ENCODE measurements around the gene RNF43. TPM values are rescaled to one million over a fixed set of nuclear protein-coding genes. Genes with fewer than 3 reads are reported as not detected.

Gene RNF43
- total and polyA plus RNA-seq, 2 of the 13 experiments (the other 11 are each of a cell fraction or from before 2014, with no cell fraction given), result 31.0 to 53.4 TPM

DNA sequence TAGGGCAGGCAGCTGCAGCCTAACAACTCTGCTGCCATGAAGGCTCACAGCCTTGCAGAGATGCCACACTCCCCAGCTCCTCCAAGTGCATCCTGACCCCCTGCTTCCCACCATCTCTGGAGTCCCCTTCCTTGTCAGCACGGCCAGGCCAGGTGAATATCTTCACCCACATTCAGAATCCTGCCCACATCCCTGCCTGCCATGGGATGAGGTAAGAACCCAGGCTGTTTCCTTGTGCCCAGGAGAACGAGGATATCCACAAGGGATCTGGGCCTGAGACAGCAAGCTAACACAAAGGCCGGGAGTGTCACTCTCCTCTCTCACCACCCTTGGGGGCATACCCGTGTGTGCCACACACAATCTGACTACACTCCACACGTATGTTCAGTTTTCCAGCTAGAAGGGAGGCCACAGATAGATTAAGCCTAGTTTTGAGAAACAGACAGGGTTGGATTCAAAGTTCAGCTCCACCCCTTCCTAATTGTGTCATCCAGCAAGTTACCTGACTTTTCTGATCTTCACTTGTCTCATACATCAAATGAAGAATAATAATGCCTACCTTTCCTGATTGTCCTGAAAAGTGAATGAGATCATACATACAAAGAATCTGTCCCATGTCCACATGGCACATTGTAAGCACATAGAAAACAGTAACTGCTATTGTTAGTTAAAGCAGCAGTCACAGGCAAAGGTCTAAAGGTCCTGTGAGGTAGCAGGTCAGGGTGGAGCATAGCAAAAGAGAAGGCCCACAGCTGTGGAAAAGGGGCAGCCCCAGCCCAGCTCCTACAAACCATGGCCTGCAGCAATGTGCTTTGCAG lies 47.9 kb downstream of the RNF43 start (continued):
- TF ChIP-seq ZNF138 (CRISPR knock-in tag; IDR thresholded peaks at IDR 0.05; ENCODE audit: low read depth), result no peak
- TF ChIP-seq DDIT3 (CRISPR knock-in tag; IDR thresholded peaks at IDR 0.05), result no peak
- TF ChIP-seq, protein P1, sequence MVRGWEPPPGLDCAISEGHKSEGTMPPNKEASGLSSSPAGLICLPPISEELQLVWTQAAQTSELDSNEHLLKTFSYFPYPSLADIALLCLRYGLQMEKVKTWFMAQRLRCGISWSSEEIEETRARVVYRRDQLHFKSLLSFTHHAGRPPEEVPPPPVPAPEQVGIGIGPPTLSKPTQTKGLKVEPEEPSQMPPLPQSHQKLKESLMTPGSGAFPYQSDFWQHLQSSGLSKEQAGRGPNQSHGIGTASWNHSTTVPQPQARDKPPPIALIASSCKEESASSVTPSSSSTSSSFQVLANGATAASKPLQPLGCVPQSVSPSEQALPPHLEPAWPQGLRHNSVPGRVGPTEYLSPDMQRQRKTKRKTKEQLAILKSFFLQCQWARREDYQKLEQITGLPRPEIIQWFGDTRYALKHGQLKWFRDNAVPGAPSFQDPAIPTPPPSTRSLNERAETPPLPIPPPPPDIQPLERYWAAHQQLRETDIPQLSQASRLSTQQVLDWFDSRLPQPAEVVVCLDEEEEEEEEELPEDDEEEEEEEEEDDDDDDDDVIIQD (CRISPR knock-in tag; IDR thresholded peaks at IDR 0.05; ENCODE audit: low read depth), result no peak; the same call in 1 of the 2 replicates
- TF ChIP-seq, protein P2, sequence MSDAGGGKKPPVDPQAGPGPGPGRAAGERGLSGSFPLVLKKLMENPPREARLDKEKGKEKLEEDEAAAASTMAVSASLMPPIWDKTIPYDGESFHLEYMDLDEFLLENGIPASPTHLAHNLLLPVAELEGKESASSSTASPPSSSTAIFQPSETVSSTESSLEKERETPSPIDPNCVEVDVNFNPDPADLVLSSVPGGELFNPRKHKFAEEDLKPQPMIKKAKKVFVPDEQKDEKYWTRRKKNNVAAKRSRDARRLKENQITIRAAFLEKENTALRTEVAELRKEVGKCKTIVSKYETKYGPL (CRISPR knock-in tag; IDR thresholded peaks at IDR 0.05), result no peak
- peak; percentile 72; the same call in 2 of the 3 replicates for TF ChIP-seq MXI1 (IDR thresholded peaks at IDR 0.05; ENCODE audit: borderline replicate concordance, low read depth, low read length)
- TF ChIP-seq ATF1 (CRISPR knock-in tag; IDR thresholded peaks at IDR 0.05), result 0 out of 2 replicates have a peak, but pooled peaks have one; percentile 54
- TF ChIP-seq ZNF781 (CRISPR knock-in tag; IDR thresholded peaks at IDR 0.05; ENCODE audit: borderline replicate concordance, not compliant biosample characterization), result no peak
- no peak for TF ChIP-seq STAT5B (CRISPR knock-in tag; IDR thresholded peaks at IDR 0.05)
- TF ChIP-seq, protein P3, sequence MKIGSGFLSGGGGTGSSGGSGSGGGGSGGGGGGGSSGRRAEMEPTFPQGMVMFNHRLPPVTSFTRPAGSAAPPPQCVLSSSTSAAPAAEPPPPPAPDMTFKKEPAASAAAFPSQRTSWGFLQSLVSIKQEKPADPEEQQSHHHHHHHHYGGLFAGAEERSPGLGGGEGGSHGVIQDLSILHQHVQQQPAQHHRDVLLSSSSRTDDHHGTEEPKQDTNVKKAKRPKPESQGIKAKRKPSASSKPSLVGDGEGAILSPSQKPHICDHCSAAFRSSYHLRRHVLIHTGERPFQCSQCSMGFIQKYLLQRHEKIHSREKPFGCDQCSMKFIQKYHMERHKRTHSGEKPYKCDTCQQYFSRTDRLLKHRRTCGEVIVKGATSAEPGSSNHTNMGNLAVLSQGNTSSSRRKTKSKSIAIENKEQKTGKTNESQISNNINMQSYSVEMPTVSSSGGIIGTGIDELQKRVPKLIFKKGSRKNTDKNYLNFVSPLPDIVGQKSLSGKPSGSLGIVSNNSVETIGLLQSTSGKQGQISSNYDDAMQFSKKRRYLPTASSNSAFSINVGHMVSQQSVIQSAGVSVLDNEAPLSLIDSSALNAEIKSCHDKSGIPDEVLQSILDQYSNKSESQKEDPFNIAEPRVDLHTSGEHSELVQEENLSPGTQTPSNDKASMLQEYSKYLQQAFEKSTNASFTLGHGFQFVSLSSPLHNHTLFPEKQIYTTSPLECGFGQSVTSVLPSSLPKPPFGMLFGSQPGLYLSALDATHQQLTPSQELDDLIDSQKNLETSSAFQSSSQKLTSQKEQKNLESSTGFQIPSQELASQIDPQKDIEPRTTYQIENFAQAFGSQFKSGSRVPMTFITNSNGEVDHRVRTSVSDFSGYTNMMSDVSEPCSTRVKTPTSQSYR (CRISPR knock-in tag; IDR thresholded peaks at IDR 0.05; ENCODE audit: borderline replicate concordance), result no peak
- TF ChIP-seq SRSF4 (IDR thresholded peaks at IDR 0.05; ENCODE audit: low read depth, low read length, poor library complexity, severe bottlenecking), result no peak
- peak; percentile 77; the same call in 1 of the 2 replicates for TF ChIP-seq RXRA (CRISPR knock-in tag; IDR thresholded peaks at IDR 0.05)
- no peak for TF ChIP-seq ZNF232 (CRISPR knock-in tag; IDR thresholded peaks at IDR 0.05; ENCODE audit: borderline replicate concordance)
- TF ChIP-seq, protein P4, sequence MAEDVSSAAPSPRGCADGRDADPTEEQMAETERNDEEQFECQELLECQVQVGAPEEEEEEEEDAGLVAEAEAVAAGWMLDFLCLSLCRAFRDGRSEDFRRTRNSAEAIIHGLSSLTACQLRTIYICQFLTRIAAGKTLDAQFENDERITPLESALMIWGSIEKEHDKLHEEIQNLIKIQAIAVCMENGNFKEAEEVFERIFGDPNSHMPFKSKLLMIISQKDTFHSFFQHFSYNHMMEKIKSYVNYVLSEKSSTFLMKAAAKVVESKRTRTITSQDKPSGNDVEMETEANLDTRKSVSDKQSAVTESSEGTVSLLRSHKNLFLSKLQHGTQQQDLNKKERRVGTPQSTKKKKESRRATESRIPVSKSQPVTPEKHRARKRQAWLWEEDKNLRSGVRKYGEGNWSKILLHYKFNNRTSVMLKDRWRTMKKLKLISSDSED (CRISPR knock-in tag; IDR thresholded peaks at IDR 0.05), result no peak
- TF ChIP-seq PLRG1 (conservative IDR thresholded peaks at IDR 0.05), result no peak
- TF ChIP-seq NR2F1 (CRISPR knock-in tag; IDR thresholded peaks at IDR 0.05), result peak; percentile 53 to 91; a peak in 2 of 4 replicates
- no peak for TF ChIP-seq ZNF776 (CRISPR knock-in tag; IDR thresholded peaks at IDR 0.05)
- 0 out of 2 replicates have a peak, but pooled peaks have one; percentile 54 for TF ChIP-seq HINFP (CRISPR knock-in tag; IDR thresholded peaks at IDR 0.05; ENCODE audit: low read depth)
- no peak for TF ChIP-seq PBX3 (CRISPR knock-in tag; IDR thresholded peaks at IDR 0.05; ENCODE audit: borderline replicate concordance)
